Spleen (tissue), 7 donors: ENCODE results near the gene TSC22D1.

Source experiments
- CTCF ChIP-seq, 11 experiments: fragments of 200-600 bp in 7 of 11; fragments of 450-650 bp in 4 of 11; sonication (generic) in 4 of 11; IDR thresholded peaks in 8 of 11; conservative IDR thresholded peaks in 3 of 11; 1 replicate in 7 of 11; 2 replicates in 4 of 11; pipeline versions ENCODE4 v1.4.0 to v1.8.0; 2016 to 2021; ENCODE audit warnings: antibody characterized with exemption in 11 of 11, inconsistent platforms in 4 of 11, mild to moderate bottlenecking in 1 of 11
- POLR2A ChIP-seq, 3 donors: fragments of 450-650 bp; IDR thresholded peaks; one replicate each; pipeline ENCODE4 v1.5.1; 2017; ENCODE audit warnings: antibody characterized with exemption in 3 of 3, mild to moderate bottlenecking in 1 of 3
- POLR2AphosphoS5 ChIP-seq, 3 donors: sonication (generic); formaldehyde crosslinking; IDR thresholded peaks; one replicate each; pipeline ENCODE4 v1.5.1; 2017; ENCODE audit warnings: antibody characterized with exemption in 3 of 3
- donor health status: DM: no; HTN: no; CAD: no; lungs with moderate emphysema.
- donor health status: DM: no; HTN: no; CAD: no.
- donor health status: DM: no; HTN: no; CAD: no.

GRCh38 chr13:44386913-44387556 is 189.1 kb downstream of the TSC22D1 start:
- no peak for TF ChIP-seq CTCF (IDR thresholded peaks at IDR 0.05 in 8 of 11, conservative IDR thresholded peaks at IDR 0.05 in 3 of 11)
- TF ChIP-seq POLR2A (IDR thresholded peaks at IDR 0.05) = no peak
- TF ChIP-seq POLR2AphosphoS5 (IDR thresholded peaks at IDR 0.05) = no peak
